MM.1S (cell line): ENCODE data around the gene PSMD14.

ENCODE experiments used
- DNase-seq: peaks from one replicate; pipeline ENCODE4 v3.0.0-alpha.2; 2015
- H2AFZ ChIP-seq: fragments of 300-600 bp; sonication (generic); 2 replicates; pipeline ENCODE4 v1.6.0; 2016; ENCODE audit warnings: antibody characterized with exemption, low read length
- H3F3A ChIP-seq: fragments of 300-600 bp; sonication (generic); 2 replicates; pipeline ENCODE4 v1.6.1; 2016; ENCODE audit warnings: mild to moderate bottlenecking, antibody characterized with exemption, low read length, moderate library complexity, mixed read lengths; ENCODE audit not compliant: insufficient read depth
- H3K27ac ChIP-seq: fragments of 300-600 bp; sonication (generic); 2 replicates; pipeline ENCODE4 v1.5.1; 2016; ENCODE audit warnings: mild to moderate bottlenecking, low read length
- H3K27me3 ChIP-seq: fragments of 300-600 bp; sonication (generic); replicated peaks from 2 replicates; pipeline ENCODE4 v1.6.0; 2016; ENCODE audit warnings: low read length; ENCODE audit not compliant: insufficient read depth
- H3K36me3 ChIP-seq: fragments of 300-600 bp; sonication (generic); replicated peaks from 2 replicates; pipeline ENCODE4 v1.6.1; 2016; ENCODE audit warnings: mild to moderate bottlenecking, low read length, mixed read lengths; ENCODE audit not compliant: insufficient read depth
- H3K4me1 ChIP-seq: fragments of 300-600 bp; sonication (generic); 2 replicates; pipeline ENCODE4 v1.6.1; 2016; ENCODE audit warnings: low read length, mixed read lengths
- H3K4me2 ChIP-seq: fragments of 300-600 bp; sonication (generic); 2 replicates; pipeline ENCODE4 v1.6.0; 2016; ENCODE audit warnings: low read depth, low read length
- H3K4me3 ChIP-seq: fragments of 300-600 bp; sonication (generic); 2 replicates; pipeline ENCODE4 v1.5.1; 2016; ENCODE audit warnings: low read length, mixed read lengths
- H3K79me2 ChIP-seq: fragments of 300-600 bp; sonication (generic); 2 replicates; pipeline ENCODE4 v1.6.1; 2016; ENCODE audit warnings: mixed run types, low read length, mixed read lengths
- H3K9ac ChIP-seq: fragments of 300-600 bp; sonication (generic); 2 replicates; pipeline ENCODE4 v1.6.1; 2016; ENCODE audit warnings: low read length, mixed read lengths
- H3K9me2 ChIP-seq: fragments of 300-600 bp; sonication (generic); replicated peaks from 2 replicates; pipeline ENCODE4 v1.6.1; 2016; ENCODE audit warnings: mild to moderate bottlenecking, low read length, mixed read lengths; ENCODE audit not compliant: insufficient read depth
- H3K9me3 ChIP-seq: fragments of 300-600 bp; sonication (generic); replicated peaks from 2 replicates; pipeline ENCODE4 v1.6.1; 2016; ENCODE audit warnings: mild to moderate bottlenecking, low read length, mixed read lengths; ENCODE audit not compliant: insufficient read depth
- H4K20me1 ChIP-seq: fragments of 300-600 bp; sonication (generic); 2 replicates; pipeline ENCODE4 v1.6.1; 2016; ENCODE audit warnings: mild to moderate bottlenecking, low read length, moderate library complexity, mixed read lengths; ENCODE audit not compliant: insufficient read depth
- EZH2 ChIP-seq: fragments of 300-600 bp; sonication (generic); optimal IDR thresholded peaks from 2 replicates; pipeline ENCODE3; 2017; ENCODE audit warnings: low read depth, mild to moderate bottlenecking, antibody characterized with exemption, low read length, mixed read lengths
- EZH2phosphoT487 ChIP-seq: fragments of 300-600 bp; sonication (generic); IDR thresholded peaks from 2 replicates; pipeline ENCODE4 v1.6.1; 2018; ENCODE audit warnings: antibody characterized with exemption, low read length
- TF ChIP-seq, protein P1 (sequence below): fragments of 300-600 bp; sonication (generic); IDR thresholded peaks from 2 replicates; pipeline ENCODE4 v1.5.1; 2016; ENCODE audit warnings: antibody characterized with exemption, low read length, mixed read lengths

PSMD14 gene

DNA sequence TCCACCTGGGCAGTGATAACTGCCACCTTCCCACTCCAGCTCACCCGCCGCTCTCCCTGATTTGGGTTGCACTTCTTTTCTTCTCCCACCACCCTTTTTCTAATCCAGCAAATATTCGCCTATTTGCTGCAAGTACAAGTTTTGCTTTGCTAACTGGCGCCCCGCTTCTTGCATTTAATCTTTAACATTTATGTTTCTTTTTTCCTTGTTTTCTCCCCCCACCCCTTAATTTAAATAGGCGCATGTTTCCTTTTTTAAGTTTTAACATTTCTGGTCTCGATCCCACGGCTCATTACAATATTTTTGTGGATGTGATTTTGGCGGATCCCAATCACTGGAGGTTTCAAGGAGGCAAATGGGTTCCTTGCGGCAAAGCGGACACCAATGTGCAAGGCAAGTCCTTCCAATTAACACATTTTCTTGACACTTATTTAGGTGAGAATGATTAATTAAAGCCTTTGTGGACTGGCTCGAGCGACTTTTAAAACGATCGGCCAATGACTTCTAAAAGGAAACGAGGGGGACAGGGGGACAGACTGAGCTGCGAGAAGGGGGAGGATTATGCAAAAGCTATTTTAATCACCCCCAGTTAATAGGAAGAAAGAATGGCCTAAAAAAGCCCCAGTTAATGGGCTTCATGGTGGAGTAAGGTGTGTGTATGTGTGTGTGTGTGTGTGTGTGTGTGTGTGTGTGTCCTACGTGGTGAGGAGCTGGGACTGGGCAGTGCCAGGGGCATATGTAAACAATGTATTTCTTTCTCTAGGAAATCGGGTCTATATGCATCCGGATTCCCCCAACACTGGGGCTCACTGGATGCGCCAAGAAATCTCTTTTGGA lies 109.4 kb downstream of the PSMD14 start:
- Histone ChIP-seq H3K27me3 (no peaks in the 10 kb centered on the region), H3K9me3 (no peaks in the 10 kb centered on the region), H3K4me2 (no peak overlapping the region), H3K9ac (no peak overlapping the region), H2AFZ (no peak overlapping the region), H3K9me2 (no peaks in the 10 kb centered on the region), H3K27ac (no peak overlapping the region), H4K20me1 (no peaks in the 10 kb centered on the region), H3K36me3 (no peaks in the 10 kb centered on the region), H3K4me3 (no peak overlapping the region), H3F3A (no peaks in the 10 kb centered on the region), H3K4me1 (no peaks in the 10 kb centered on the region), H3K79me2 (no peaks in the 10 kb centered on the region)
- DNase-seq = no peak
- no peak for TF ChIP-seq EZH2
- no peak for TF ChIP-seq EZH2phosphoT487
- TF ChIP-seq, protein P1, sequence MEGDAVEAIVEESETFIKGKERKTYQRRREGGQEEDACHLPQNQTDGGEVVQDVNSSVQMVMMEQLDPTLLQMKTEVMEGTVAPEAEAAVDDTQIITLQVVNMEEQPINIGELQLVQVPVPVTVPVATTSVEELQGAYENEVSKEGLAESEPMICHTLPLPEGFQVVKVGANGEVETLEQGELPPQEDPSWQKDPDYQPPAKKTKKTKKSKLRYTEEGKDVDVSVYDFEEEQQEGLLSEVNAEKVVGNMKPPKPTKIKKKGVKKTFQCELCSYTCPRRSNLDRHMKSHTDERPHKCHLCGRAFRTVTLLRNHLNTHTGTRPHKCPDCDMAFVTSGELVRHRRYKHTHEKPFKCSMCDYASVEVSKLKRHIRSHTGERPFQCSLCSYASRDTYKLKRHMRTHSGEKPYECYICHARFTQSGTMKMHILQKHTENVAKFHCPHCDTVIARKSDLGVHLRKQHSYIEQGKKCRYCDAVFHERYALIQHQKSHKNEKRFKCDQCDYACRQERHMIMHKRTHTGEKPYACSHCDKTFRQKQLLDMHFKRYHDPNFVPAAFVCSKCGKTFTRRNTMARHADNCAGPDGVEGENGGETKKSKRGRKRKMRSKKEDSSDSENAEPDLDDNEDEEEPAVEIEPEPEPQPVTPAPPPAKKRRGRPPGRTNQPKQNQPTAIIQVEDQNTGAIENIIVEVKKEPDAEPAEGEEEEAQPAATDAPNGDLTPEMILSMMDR = no peak

DNA sequence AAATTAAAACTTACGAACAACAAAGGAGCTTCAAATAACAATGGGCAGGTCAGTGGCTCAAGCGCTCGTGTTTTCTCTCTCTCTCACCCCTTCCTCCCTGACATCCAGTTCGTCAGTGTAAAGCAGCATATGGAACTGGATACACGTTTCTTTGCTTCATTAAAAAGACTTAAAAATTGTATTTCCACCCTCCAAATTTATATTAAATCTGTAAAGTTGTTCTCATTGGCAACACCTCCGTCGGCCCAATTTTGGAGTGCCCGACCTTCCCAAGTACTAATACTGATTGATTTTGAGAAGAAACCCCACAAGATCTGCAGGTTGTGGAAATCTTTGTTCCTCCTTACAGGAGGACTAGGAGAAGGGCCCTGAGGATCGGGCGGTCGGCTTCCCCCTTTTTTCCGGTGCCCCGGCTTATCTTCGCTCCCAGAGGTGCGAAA lies 110.1 kb downstream of the PSMD14 start:
- no peak for TF ChIP-seq EZH2
- TF ChIP-seq, protein P1 = no peak
- no peak for TF ChIP-seq EZH2phosphoT487
- Histone ChIP-seq H3K9me3 (no peaks in the 10 kb centered on the region), H2AFZ (no peak overlapping the region), H3F3A (no peaks in the 10 kb centered on the region), H3K4me3 (peak overlapping the region; percentile 28), H3K27me3 (no peaks in the 10 kb centered on the region), H3K9me2 (no peaks in the 10 kb centered on the region), H4K20me1 (no peaks in the 10 kb centered on the region), H3K4me1 (no peaks in the 10 kb centered on the region), H3K36me3 (no peaks in the 10 kb centered on the region), H3K27ac (no peak overlapping the region), H3K4me2 (peak overlapping the region; percentile 53; the same call in 1 of the 2 replicates), H3K9ac (no peak overlapping the region), H3K79me2 (no peaks in the 10 kb centered on the region)
- DNase-seq = no peak

DNA sequence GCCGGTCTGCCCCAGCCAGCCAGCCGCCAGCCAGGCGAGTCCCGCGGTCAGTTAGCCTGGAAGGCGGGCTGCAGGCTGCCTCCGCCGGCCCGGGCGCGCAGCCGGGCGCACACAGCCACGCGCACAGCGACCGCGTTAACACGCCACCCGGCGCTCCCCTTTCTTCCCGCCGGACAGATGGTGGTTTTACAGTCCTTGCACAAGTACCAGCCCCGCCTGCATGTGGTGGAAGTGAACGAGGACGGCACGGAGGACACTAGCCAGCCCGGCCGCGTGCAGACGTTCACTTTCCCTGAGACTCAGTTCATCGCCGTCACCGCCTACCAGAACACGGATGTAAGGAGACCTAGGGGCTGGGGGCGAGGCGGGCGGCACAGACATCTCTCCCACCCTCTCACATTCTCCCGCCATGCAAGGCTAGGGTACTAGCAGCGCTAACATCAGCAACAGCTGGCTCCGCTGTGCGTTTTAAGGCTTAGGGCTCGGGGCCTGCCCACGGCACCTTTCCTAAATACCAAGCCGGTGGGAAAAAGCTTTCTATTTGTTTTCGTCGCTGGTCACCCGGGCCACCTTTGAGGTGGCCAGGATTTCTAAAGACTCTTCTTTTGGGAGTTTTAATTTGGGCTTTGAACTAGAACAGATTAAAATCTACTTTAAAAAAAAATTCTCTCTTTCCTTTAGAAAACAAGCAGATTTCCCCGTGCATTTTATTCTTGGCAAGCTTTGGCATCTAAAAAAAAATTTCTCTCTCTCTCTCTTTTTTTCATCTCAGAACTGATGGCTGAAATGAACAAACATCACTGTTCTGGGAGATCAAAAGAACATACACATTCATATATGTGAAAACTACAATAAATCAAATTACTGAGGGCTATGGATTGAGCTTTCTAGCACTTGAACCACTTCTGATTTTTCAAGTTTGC lies 110.8 kb downstream of the PSMD14 start:
- no peaks in the 10 kb centered on the region for H3K79me2 ChIP-seq
- peak overlapping the region; percentile 53; the same call in 1 of the 2 replicates for H3K4me2 ChIP-seq
- H3K27me3 ChIP-seq = no peaks in the 10 kb centered on the region
- H3K9ac ChIP-seq = no peak overlapping the region
- H3K9me2 ChIP-seq = no peaks in the 10 kb centered on the region
- no peaks in the 10 kb centered on the region for H4K20me1 ChIP-seq
- H3K27ac ChIP-seq = no peak overlapping the region
- H3K36me3 ChIP-seq = no peaks in the 10 kb centered on the region
- H3F3A ChIP-seq = no peaks in the 10 kb centered on the region
- H2AFZ ChIP-seq = no peak overlapping the region
- H3K9me3 ChIP-seq = no peaks in the 10 kb centered on the region
- no peaks in the 10 kb centered on the region for H3K4me1 ChIP-seq
- peak overlapping the region; percentile 28 for H3K4me3 ChIP-seq
- TF ChIP-seq EZH2phosphoT487 (no peak), EZH2 (no peak)
- TF ChIP-seq, protein P1 = no peak
- no peak for DNase-seq
